Ramos (cell line): ENCODE results near the gene PRODH2.

Experiments
- in situ Hi-C: fragments of 300-500 bp; cut with MboI; formaldehyde crosslinking; loops from one replicate; pipeline ENCODE4 v1.14.3; 2022; ENCODE audit warnings: low sequenced_read_pairs; ENCODE audit not compliant: unreplicated experiment

PRODH2 gene

GRCh38 chr19:35812220-35813042, at the start of gene PRODH2:
TSS of gene PRODH2 (minus strand) at chr19:35812845. CDS start at chr19:35812805, 40 bp downstream.
- in situ Hi-C loops = no loop called here

GRCh38 chr19:35861640-35862160, 49.1 kb upstream of the PRODH2 start:
- in situ Hi-C loops = no loop called here

GRCh38 chr19:35860818-35861639, 48.4 kb upstream of the PRODH2 start:
- in situ Hi-C loops = no loop called here

GRCh38 chr19:35860436-35860817, 47.8 kb upstream of the PRODH2 start:
- in situ Hi-C loops = no loop called here

- in situ Hi-C loops = no loop called here
Observed at GRCh38 chr19:35859414-35859813, 46.8 kb upstream of the PRODH2 start.

- in situ Hi-C loops = no loop called here
Observed at GRCh38 chr19:35858311-35858710, 45.7 kb upstream of the PRODH2 start.

- in situ Hi-C loops = no loop called here
Observed at GRCh38 chr19:35856546-35857149, 44.0 kb upstream of the PRODH2 start, which contains the start of gene KIRREL2. TSS of gene KIRREL2 (plus strand) at chr19:35856911. CDS start at chr19:35857120, 209 bp downstream.

GRCh38 chr19:35853038-35853756, 40.6 kb upstream of the PRODH2 start:
- in situ Hi-C loops = no loop called here

GRCh38 chr19:35852029-35852780, 39.6 kb upstream of the PRODH2 start, which contains the start of gene NPHS1:
TSS of gene NPHS1 (minus strand) at chr19:35852504. CDS start at chr19:35851837, 667 bp downstream.
- in situ Hi-C loops = no loop called here

- in situ Hi-C loops = no loop called here
Observed at GRCh38 chr19:35851213-35852028, 38.8 kb upstream of the PRODH2 start.

GRCh38 chr19:35848919-35849505, 36.4 kb upstream of the PRODH2 start:
- in situ Hi-C loops = no loop called here

- in situ Hi-C loops = no loop called here
Observed at GRCh38 chr19:35848486-35848885, 35.8 kb upstream of the PRODH2 start.

- in situ Hi-C loops = no loop called here
Observed at GRCh38 chr19:35847911-35848310, 35.3 kb upstream of the PRODH2 start.

GRCh38 chr19:35846038-35846668, 33.5 kb upstream of the PRODH2 start:
- in situ Hi-C loops = no loop called here

- in situ Hi-C loops = no loop called here
Observed at GRCh38 chr19:35845215-35846037, 32.8 kb upstream of the PRODH2 start.

GRCh38 chr19:35844482-35845214, 32.0 kb upstream of the PRODH2 start:
- in situ Hi-C loops = no loop called here
